ENCODE measurements around the gene CLPTM1L. TPM values are rescaled to one million over a fixed set of nuclear protein-coding genes. Genes with fewer than 3 reads are reported as not detected.
A peak's percentile ranks its signal among the peaks of the same experiment; 100 is the strongest.

Gene CLPTM1L
- total RNA-seq, 2 donors from 2014 or later = 68.0 to 89.4 TPM

DNA sequence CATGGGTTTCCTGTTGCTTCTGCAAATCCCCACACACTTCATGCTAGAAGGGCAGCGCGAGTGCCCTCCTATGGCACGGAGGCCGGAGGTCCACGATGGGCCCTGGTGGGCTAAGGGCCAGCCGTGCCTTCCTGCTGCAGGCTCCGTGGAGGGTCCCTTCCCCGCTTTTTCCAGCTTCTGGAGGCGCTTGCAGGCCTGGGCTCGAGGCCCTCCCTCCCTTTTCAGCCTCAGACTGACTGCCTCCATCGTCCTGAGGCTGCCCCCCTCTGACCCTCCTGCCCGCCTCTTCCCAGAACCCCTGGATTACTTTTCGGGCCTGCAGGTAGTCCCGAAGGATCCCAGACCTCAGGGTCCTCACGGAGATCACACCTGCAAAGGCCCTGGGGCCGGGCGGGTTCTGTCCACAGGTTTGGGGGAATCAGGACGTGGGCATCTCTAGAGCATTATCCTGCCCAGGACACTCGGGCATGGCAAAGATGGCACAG lies 46.8 kb downstream of the CLPTM1L start:
- no peak overlapping the region for H3K27ac Mint-ChIP-seq
- Histone ChIP-seq H3K9me3 (ENCODE audit: control insufficient read depth, low read length) (no peaks in the 10 kb centered on the region), H3K4me1 (ENCODE audit: control insufficient read depth, insufficient read depth, low read length) (no peaks in the 10 kb centered on the region), H3K27ac (ENCODE audit: low read depth, low read length) (no peak overlapping the region), H3K36me3 (ENCODE audit: control insufficient read depth, insufficient read depth, low read length) (no peaks in the 10 kb centered on the region), H3K27me3 (ENCODE audit: control insufficient read depth, insufficient read depth, low read length, poor library complexity, severe bottlenecking) (peaks cover 18% of the 10 kb centered on the region), H3K4me3 (ENCODE audit: low read length) (no peak overlapping the region), H3K9ac (ENCODE audit: extremely low read depth, low read length, poor library complexity, severe bottlenecking) (no peak overlapping the region)
- peak; percentile 36 for DNase-seq
- no peak overlapping the region for H3K4me3 Mint-ChIP-seq
- peaks cover 1% of the 10 kb centered on the region for H3K4me1 Mint-ChIP-seq
- 93% methylated on average over 13 to 19 of the region's 19 CpGs for WGBS, 2 experiments (ENCODE audit: insufficient coverage in 1 of 2, insufficient read length in 1 of 2)
- peaks cover 23% of the 10 kb centered on the region for H3K27me3 Mint-ChIP-seq (ENCODE audit: insufficient read depth)
- TF ChIP-seq, protein P1, sequence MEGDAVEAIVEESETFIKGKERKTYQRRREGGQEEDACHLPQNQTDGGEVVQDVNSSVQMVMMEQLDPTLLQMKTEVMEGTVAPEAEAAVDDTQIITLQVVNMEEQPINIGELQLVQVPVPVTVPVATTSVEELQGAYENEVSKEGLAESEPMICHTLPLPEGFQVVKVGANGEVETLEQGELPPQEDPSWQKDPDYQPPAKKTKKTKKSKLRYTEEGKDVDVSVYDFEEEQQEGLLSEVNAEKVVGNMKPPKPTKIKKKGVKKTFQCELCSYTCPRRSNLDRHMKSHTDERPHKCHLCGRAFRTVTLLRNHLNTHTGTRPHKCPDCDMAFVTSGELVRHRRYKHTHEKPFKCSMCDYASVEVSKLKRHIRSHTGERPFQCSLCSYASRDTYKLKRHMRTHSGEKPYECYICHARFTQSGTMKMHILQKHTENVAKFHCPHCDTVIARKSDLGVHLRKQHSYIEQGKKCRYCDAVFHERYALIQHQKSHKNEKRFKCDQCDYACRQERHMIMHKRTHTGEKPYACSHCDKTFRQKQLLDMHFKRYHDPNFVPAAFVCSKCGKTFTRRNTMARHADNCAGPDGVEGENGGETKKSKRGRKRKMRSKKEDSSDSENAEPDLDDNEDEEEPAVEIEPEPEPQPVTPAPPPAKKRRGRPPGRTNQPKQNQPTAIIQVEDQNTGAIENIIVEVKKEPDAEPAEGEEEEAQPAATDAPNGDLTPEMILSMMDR (conservative IDR thresholded peaks at IDR 0.05) = no peak
- H3K36me3 Mint-ChIP-seq (ENCODE audit: low read depth) = no peaks in the 10 kb centered on the region
- H3K9me3 Mint-ChIP-seq = no peaks in the 10 kb centered on the region

DNA sequence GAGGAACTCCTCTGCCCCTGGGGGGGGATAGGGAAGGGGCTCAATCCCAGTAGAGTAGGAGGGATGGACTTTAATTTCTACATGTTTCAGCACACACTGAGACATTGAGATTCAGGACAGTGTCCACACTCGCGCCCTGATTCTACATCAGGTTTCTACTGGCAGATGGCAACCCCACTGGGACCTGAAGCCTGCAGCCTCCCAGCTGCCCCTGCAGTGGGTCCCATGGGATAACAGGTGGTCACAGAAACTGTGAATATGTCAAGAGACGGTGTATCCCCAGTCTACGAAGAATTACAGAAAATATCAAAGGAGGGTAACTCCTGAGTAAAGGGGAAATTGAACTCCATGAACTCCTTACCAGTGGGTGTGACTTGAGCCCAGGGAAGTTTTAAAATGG lies 47.7 kb downstream of the CLPTM1L start:
- Mint-ChIP-seq H3K9me3 (no peaks in the 10 kb centered on the region), H3K4me3 (no peak overlapping the region), H3K27ac (no peak overlapping the region), H3K27me3 (ENCODE audit: insufficient read depth) (peaks cover 24% of the 10 kb centered on the region), H3K36me3 (ENCODE audit: low read depth) (no peaks in the 10 kb centered on the region), H3K4me1 (peaks cover 1% of the 10 kb centered on the region)
- no peaks in the 10 kb centered on the region for H3K36me3 ChIP-seq (ENCODE audit: control insufficient read depth, insufficient read depth, low read length)
- H3K4me3 ChIP-seq (ENCODE audit: low read length) = no peak overlapping the region
- no peak overlapping the region for H3K27ac ChIP-seq (ENCODE audit: low read depth, low read length)
- DNase-seq = peak; percentile 23
- 83 to 92% methylated on average over 4 of the region's 4 CpGs for WGBS, 2 experiments (ENCODE audit: insufficient coverage in 1 of 2, insufficient read length in 1 of 2)
- H3K27me3 ChIP-seq (ENCODE audit: control insufficient read depth, insufficient read depth, low read length, poor library complexity, severe bottlenecking) = peaks cover 11% of the 10 kb centered on the region
- no peaks in the 10 kb centered on the region for H3K4me1 ChIP-seq (ENCODE audit: control insufficient read depth, insufficient read depth, low read length)
- TF ChIP-seq, protein P1 (conservative IDR thresholded peaks at IDR 0.05) = no peak
- H3K9ac ChIP-seq (ENCODE audit: extremely low read depth, low read length, poor library complexity, severe bottlenecking) = no peak overlapping the region
- no peaks in the 10 kb centered on the region for H3K9me3 ChIP-seq (ENCODE audit: control insufficient read depth, low read length)

DNA sequence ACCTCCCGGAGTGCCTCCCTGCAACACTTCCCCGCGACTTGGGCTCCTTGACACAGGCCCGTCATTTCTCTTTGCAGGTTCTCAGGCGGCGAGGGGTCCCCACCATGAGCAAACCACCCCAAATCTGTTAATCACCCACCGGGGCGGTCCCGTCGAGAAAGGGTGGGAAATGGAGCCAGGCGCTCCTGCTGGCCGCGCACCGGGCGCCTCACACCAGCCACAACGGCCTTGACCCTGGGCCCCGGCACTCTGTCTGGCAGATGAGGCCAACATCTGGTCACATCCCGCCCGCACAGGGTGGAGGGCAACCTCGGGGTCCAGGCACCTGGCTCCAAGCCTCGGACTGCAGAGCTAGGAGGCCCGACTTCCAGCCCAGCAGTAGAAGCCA lies 49.3 kb downstream of the CLPTM1L start:
- Mint-ChIP-seq H3K4me3 (peak overlapping the region; percentile 49), H3K4me1 (peaks cover 1% of the 10 kb centered on the region), H3K36me3 (ENCODE audit: low read depth) (no peaks in the 10 kb centered on the region), H3K27me3 (ENCODE audit: insufficient read depth) (peaks cover 24% of the 10 kb centered on the region), H3K27ac (no peak overlapping the region), H3K9me3 (no peaks in the 10 kb centered on the region)
- no peaks in the 10 kb centered on the region for H3K4me1 ChIP-seq (ENCODE audit: control insufficient read depth, insufficient read depth, low read length)
- H3K9ac ChIP-seq (ENCODE audit: extremely low read depth, low read length, poor library complexity, severe bottlenecking) = no peak overlapping the region
- H3K9me3 ChIP-seq (ENCODE audit: control insufficient read depth, low read length) = no peaks in the 10 kb centered on the region
- H3K27me3 ChIP-seq (ENCODE audit: control insufficient read depth, insufficient read depth, low read length, poor library complexity, severe bottlenecking) = peaks cover 11% of the 10 kb centered on the region
- TF ChIP-seq, protein P1 (conservative IDR thresholded peaks at IDR 0.05) = no peak
- 75 to 79% methylated on average over 18 to 22 of the region's 22 CpGs for WGBS, 2 experiments (ENCODE audit: insufficient coverage in 1 of 2, insufficient read length in 1 of 2)
- no peak overlapping the region for H3K27ac ChIP-seq (ENCODE audit: low read depth, low read length)
- H3K36me3 ChIP-seq (ENCODE audit: control insufficient read depth, insufficient read depth, low read length) = no peaks in the 10 kb centered on the region
- DNase-seq = peak; percentile 54
- H3K4me3 ChIP-seq (ENCODE audit: low read length) = peak overlapping the region; percentile 75

Measured in endodermal cell (in vitro differentiated cells).